NCI-H2029 (cell line): Measurements from ENCODE around the gene SLC40A1.

ENCODE experiments used
- DNase-seq: peaks from one replicate; lab custom pipeline; 2025; lab: John Stamatoyannopoulos, UW

SLC40A1 gene

GRCh38 chr2:189599245-189599644, 18.7 kb upstream of the SLC40A1 start:
- DNase-seq, result no peak

GRCh38 chr2:189595417-189595816, 14.8 kb upstream of the SLC40A1 start:
- no peak for DNase-seq

- DNase-seq, result no peak
These were observed 13.7 kb upstream of the SLC40A1 start for GRCh38 chr2:189594305-189594704.

GRCh38 chr2:189593115-189593514, 12.5 kb upstream of the SLC40A1 start:
- DNase-seq, result no peak

GRCh38 chr2:189592353-189592984, 11.9 kb upstream of the SLC40A1 start:
- DNase-seq, result no peak

- DNase-seq, result no peak
These were observed 7.2 kb upstream of the SLC40A1 start for GRCh38 chr2:189587780-189588179.

- no peak for DNase-seq
These were observed 4.7 kb upstream of the SLC40A1 start for GRCh38 chr2:189585226-189585756.

- DNase-seq, result no peak
These were observed 4.1 kb upstream of the SLC40A1 start for GRCh38 chr2:189584686-189585085.

- no peak for DNase-seq
These were observed 2.9 kb upstream of the SLC40A1 start for GRCh38 chr2:189583227-189584198.

GRCh38 chr2:189582809-189583192, 2.2 kb upstream of the SLC40A1 start:
- DNase-seq, result no peak

GRCh38 chr2:189582140-189582808, 1.7 kb upstream of the SLC40A1 start:
- no peak for DNase-seq

GRCh38 chr2:189581354-189582139, 961 bp upstream of the SLC40A1 start:
- no peak for DNase-seq

- no peak for DNase-seq
These were observed 340 bp downstream of the SLC40A1 start for GRCh38 chr2:189580241-189580651.

- DNase-seq, result no peak
These were observed 900 bp downstream of the SLC40A1 start for GRCh38 chr2:189579585-189580186.

GRCh38 chr2:189578272-189578950, 2.2 kb downstream of the SLC40A1 start:
- DNase-seq, result no peak

GRCh38 chr2:189577121-189577520, 3.5 kb downstream of the SLC40A1 start:
- DNase-seq, result no peak

- no peak for DNase-seq
These were observed 4.2 kb downstream of the SLC40A1 start for GRCh38 chr2:189576396-189576795.

GRCh38 chr2:189574793-189575475, 5.7 kb downstream of the SLC40A1 start:
- DNase-seq, result no peak

- no peak for DNase-seq
These were observed 10.0 kb downstream of the SLC40A1 start for GRCh38 chr2:189570570-189571031.
